WTC11 (cell line): ENCODE measurements around the gene SMURF1.

Experiments used
- CREB1 ChIP-seq: sonication (generic); formaldehyde crosslinking; IDR thresholded peaks from 2 replicates; pipeline ENCODE4 v1.8.0; 2023; ENCODE audit warnings: mild to moderate bottlenecking, missing genetic modification reagents
- GRHL2 ChIP-seq: fragments of 250-450 bp; sonication (Bioruptor Pico); IDR thresholded peaks from 2 replicates; pipeline ENCODE4 v1.8.0; 2022; ENCODE audit warnings: mild to moderate bottlenecking, moderate library complexity; ENCODE audit not compliant: insufficient replicate concordance, severe bottlenecking
- PRRX2 ChIP-seq: fragments of 250-450 bp; sonication (Bioruptor Pico); IDR thresholded peaks from 2 replicates; pipeline ENCODE4 v1.8.0; 2021; ENCODE audit warnings: mild to moderate bottlenecking
- RORB ChIP-seq: fragments of 250-450 bp; sonication (Bioruptor Pico); IDR thresholded peaks from 2 replicates; pipeline ENCODE4 v1.9.0; 2021; ENCODE audit warnings: mild to moderate bottlenecking
- SP1 ChIP-seq: sonication (generic); formaldehyde crosslinking; conservative IDR thresholded peaks from 2 replicates; pipeline ENCODE4 v1.8.1; 2022; ENCODE audit warnings: missing genetic modification reagents
- TCF7 ChIP-seq: sonication (generic); formaldehyde crosslinking; IDR thresholded peaks from 2 replicates; pipeline ENCODE4 v1.8.0; 2022; ENCODE audit warnings: mild to moderate bottlenecking, low read depth, missing genetic modification reagents, moderate library complexity
- ZNF263 ChIP-seq: sonication (generic); formaldehyde crosslinking; IDR thresholded peaks from 2 replicates; pipeline ENCODE4 v1.8.1; 2022; ENCODE audit warnings: low read depth, mild to moderate bottlenecking, moderate library complexity, missing genetic modification reagents
- TF ChIP-seq, protein P1 (sequence below): fragments of 200-600 bp; IDR thresholded peaks from 2 replicates; pipeline ENCODE4 v1.8.0; 2022; ENCODE audit warnings: antibody characterized with exemption
- TF ChIP-seq, protein P2 (sequence below): sonication (generic); formaldehyde crosslinking; IDR thresholded peaks from 2 replicates; pipeline ENCODE4 v1.8.0; 2022; ENCODE audit warnings: mild to moderate bottlenecking, missing genetic modification reagents
- TF ChIP-seq, protein P3 (sequence below): sonication (generic); formaldehyde crosslinking; IDR thresholded peaks from 2 replicates; pipeline ENCODE4 v1.8.1; 2022; ENCODE audit warnings: missing genetic modification reagents, borderline replicate concordance
- TF ChIP-seq, protein P4 (sequence below): sonication (generic); formaldehyde crosslinking; IDR thresholded peaks from 2 replicates; pipeline ENCODE4 v1.8.1; 2023; ENCODE audit warnings: mild to moderate bottlenecking, missing genetic modification reagents, moderate library complexity
- TF ChIP-seq, protein P5 (sequence below): sonication (generic); formaldehyde crosslinking; IDR thresholded peaks from 2 replicates; pipeline ENCODE4 v1.8.1; 2022; ENCODE audit warnings: low read depth, mild to moderate bottlenecking, moderate library complexity, missing genetic modification reagents, borderline replicate concordance
- TF ChIP-seq, protein P6 (sequence below): fragments of 250-450 bp; sonication (Bioruptor Pico); IDR thresholded peaks from 2 replicates; pipeline ENCODE4 v1.9.0; 2021; ENCODE audit warnings: moderate library complexity, mild to moderate bottlenecking, inconsistent platforms, borderline replicate concordance

DNA sequence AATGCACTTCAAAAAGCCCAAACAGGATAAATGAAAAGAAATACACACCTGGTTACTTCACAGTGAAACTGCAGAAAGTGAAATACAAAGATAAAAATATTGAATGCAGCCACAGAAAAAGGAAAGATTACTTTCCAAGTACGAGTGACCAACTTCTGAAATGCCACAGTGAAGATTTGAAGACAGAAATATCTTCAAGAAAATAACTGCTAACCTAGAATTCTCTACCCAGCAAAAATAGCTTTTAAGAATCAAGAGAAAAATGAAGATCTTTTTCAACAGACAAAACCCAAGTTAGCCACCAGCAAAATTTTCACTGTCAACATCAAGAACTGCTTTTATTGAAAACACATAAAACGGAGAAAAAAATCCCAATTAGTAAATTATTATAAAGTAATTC is 46.2 kb downstream of the SMURF1 start:
- TF ChIP-seq PRRX2 (CRISPR knock-in tag) (no peak), SP1 (CRISPR knock-in tag) (no peak), GRHL2 (CRISPR knock-in tag) (no peak), ZNF263 (no peak), TCF7 (no peak), RORB (CRISPR knock-in tag) (no peak), CREB1 (no peak)
- TF ChIP-seq, protein P1, sequence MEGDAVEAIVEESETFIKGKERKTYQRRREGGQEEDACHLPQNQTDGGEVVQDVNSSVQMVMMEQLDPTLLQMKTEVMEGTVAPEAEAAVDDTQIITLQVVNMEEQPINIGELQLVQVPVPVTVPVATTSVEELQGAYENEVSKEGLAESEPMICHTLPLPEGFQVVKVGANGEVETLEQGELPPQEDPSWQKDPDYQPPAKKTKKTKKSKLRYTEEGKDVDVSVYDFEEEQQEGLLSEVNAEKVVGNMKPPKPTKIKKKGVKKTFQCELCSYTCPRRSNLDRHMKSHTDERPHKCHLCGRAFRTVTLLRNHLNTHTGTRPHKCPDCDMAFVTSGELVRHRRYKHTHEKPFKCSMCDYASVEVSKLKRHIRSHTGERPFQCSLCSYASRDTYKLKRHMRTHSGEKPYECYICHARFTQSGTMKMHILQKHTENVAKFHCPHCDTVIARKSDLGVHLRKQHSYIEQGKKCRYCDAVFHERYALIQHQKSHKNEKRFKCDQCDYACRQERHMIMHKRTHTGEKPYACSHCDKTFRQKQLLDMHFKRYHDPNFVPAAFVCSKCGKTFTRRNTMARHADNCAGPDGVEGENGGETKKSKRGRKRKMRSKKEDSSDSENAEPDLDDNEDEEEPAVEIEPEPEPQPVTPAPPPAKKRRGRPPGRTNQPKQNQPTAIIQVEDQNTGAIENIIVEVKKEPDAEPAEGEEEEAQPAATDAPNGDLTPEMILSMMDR: no peak
- TF ChIP-seq, protein P2, sequence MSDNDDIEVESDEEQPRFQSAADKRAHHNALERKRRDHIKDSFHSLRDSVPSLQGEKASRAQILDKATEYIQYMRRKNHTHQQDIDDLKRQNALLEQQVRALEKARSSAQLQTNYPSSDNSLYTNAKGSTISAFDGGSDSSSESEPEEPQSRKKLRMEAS (CRISPR knock-in tag): no peak
- TF ChIP-seq, protein P3, sequence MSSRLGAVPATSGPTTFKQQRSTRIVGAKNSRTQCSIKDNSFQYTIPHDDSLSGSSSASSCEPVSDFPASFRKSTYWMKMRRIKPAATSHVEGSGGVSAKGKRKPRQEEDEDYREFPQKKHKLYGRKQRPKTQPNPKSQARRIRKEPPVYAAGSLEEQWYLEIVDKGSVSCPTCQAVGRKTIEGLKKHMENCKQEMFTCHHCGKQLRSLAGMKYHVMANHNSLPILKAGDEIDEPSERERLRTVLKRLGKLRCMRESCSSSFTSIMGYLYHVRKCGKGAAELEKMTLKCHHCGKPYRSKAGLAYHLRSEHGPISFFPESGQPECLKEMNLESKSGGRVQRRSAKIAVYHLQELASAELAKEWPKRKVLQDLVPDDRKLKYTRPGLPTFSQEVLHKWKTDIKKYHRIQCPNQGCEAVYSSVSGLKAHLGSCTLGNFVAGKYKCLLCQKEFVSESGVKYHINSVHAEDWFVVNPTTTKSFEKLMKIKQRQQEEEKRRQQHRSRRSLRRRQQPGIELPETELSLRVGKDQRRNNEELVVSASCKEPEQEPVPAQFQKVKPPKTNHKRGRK (CRISPR knock-in tag): no peak
- TF ChIP-seq, protein P4, sequence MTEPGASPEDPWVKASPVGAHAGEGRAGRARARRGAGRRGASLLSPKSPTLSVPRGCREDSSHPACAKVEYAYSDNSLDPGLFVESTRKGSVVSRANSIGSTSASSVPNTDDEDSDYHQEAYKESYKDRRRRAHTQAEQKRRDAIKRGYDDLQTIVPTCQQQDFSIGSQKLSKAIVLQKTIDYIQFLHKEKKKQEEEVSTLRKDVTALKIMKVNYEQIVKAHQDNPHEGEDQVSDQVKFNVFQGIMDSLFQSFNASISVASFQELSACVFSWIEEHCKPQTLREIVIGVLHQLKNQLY: no peak
- TF ChIP-seq, protein P5, sequence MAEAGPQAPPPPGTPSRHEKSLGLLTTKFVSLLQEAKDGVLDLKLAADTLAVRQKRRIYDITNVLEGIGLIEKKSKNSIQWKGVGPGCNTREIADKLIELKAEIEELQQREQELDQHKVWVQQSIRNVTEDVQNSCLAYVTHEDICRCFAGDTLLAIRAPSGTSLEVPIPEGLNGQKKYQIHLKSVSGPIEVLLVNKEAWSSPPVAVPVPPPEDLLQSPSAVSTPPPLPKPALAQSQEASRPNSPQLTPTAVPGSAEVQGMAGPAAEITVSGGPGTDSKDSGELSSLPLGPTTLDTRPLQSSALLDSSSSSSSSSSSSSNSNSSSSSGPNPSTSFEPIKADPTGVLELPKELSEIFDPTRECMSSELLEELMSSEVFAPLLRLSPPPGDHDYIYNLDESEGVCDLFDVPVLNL (CRISPR knock-in tag): no peak
- TF ChIP-seq, protein P6, sequence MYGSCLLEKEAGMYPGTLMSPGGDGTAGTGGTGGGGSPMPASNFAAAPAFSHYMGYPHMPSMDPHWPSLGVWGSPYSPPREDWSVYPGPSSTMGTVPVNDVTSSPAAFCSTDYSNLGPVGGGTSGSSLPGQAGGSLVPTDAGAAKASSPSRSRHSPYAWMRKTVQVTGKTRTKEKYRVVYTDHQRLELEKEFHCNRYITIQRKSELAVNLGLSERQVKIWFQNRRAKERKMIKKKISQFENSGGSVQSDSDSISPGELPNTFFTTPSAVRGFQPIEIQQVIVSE: no peak
